Measurements from ENCODE around the gene KCNC3. TPM values are rescaled to one million over a fixed set of nuclear protein-coding genes. Genes with fewer than 3 reads are reported as not detected.
"Not testable (repeated sequence)": the region's sequence is repeated elsewhere in the genome, so short reads cannot be mapped to it uniquely, and the experiment has no call there.

KCNC3 gene
- total RNA-seq, 1 donor from 2014 or later = 8.6 TPM

GRCh38 chr19:50353487-50353880 lies 24.3 kb upstream of the KCNC3 start:
- not testable (repeated sequence) for DNase-seq (ENCODE audit: low spot score)

GRCh38 chr19:50352242-50352641 lies 23.1 kb upstream of the KCNC3 start:
- DNase-seq (ENCODE audit: low spot score) = no peak

- no peak for DNase-seq (ENCODE audit: low spot score)
Measured at GRCh38 chr19:50349277-50350057, 20.3 kb upstream of the KCNC3 start.

GRCh38 chr19:50347089-50347581 lies 18.0 kb upstream of the KCNC3 start:
- DNase-seq (ENCODE audit: low spot score) = not testable (repeated sequence)

- no peak for DNase-seq (ENCODE audit: low spot score)
Measured at GRCh38 chr19:50344661-50345318, 15.6 kb upstream of the KCNC3 start.

- DNase-seq (ENCODE audit: low spot score) = no peak
Measured at GRCh38 chr19:50341091-50341564, 12.0 kb upstream of the KCNC3 start.

- DNase-seq (ENCODE audit: low spot score) = no peak
Measured at GRCh38 chr19:50340331-50340730, 11.2 kb upstream of the KCNC3 start.

- DNase-seq (ENCODE audit: low spot score) = not testable (repeated sequence)
Measured at GRCh38 chr19:50337031-50337430, 7.9 kb upstream of the KCNC3 start.

GRCh38 chr19:50334741-50335421 lies 5.7 kb upstream of the KCNC3 start:
- no peak for DNase-seq (ENCODE audit: low spot score)

- peak; percentile 81 for DNase-seq (ENCODE audit: low spot score)
Measured at GRCh38 chr19:50333737-50334617, 4.8 kb upstream of the KCNC3 start.

GRCh38 chr19:50333235-50333736 lies 4.1 kb upstream of the KCNC3 start:
- peak; percentile 90 for DNase-seq (ENCODE audit: low spot score)

GRCh38 chr19:50332244-50333038 lies 3.3 kb upstream of the KCNC3 start:
- DNase-seq (ENCODE audit: low spot score) = no peak

GRCh38 chr19:50331994-50332243 lies 2.7 kb upstream of the KCNC3 start:
- no peak for DNase-seq (ENCODE audit: low spot score)

- DNase-seq (ENCODE audit: low spot score) = no peak
Measured at GRCh38 chr19:50331221-50331993, 2.2 kb upstream of the KCNC3 start.

- peak; percentile 78 for DNase-seq (ENCODE audit: low spot score)
Measured at GRCh38 chr19:50330365-50331078, 1.3 kb upstream of the KCNC3 start.

- not testable (repeated sequence) for DNase-seq (ENCODE audit: low spot score)
Measured at GRCh38 chr19:50329926-50330294, 733 bp upstream of the KCNC3 start.

GRCh38 chr19:50328873-50329145 lies 368 bp downstream of the KCNC3 start:
- no peak for DNase-seq (ENCODE audit: low spot score)

- no peak for DNase-seq (ENCODE audit: low spot score)
Measured at GRCh38 chr19:50328224-50328872, 829 bp downstream of the KCNC3 start.
